Neural progenitor cell (in vitro differentiated cells): ENCODE measurements around the gene HBZ. TPM values are rescaled to one million over a fixed set of nuclear protein-coding genes. Genes with fewer than 3 reads are reported as not detected.

ENCODE experiments used
- DNase-seq: peaks from one replicate; pipeline ENCODE4 v3.0.0-alpha.2; 2016; ENCODE audit warnings: low spot score
- H2AFZ ChIP-seq: fragments of 200-600 bp; sonication (generic); replicated peaks from 2 replicates; pipeline ENCODE4 v1.6.1; 2016; ENCODE audit warnings: antibody characterized with exemption
- H3F3A ChIP-seq: fragments of 200-600 bp; sonication (generic); 2 replicates; pipeline ENCODE4 v1.6.1; 2016; ENCODE audit warnings: antibody characterized with exemption, low read depth
- H3K27ac ChIP-seq: fragments of 200-600 bp; sonication (generic); 2 replicates; pipeline ENCODE4 v1.5.1; 2016; ENCODE audit warnings: mild to moderate bottlenecking
- H3K27me3 ChIP-seq: fragments of 200-600 bp; sonication (generic); 2 replicates; pipeline ENCODE4 v1.6.1; 2016; ENCODE audit warnings: mild to moderate bottlenecking, moderate library complexity
- H3K36me3 ChIP-seq: fragments of 200-600 bp; sonication (generic); 2 replicates; pipeline ENCODE4 v1.5.1; 2016
- H3K4me1 ChIP-seq: fragments of 200-600 bp; sonication (generic); 2 replicates; pipeline ENCODE4 v1.6.1; 2016; ENCODE audit warnings: mixed run types
- H3K4me2 ChIP-seq: fragments of 200-600 bp; sonication (generic); 2 replicates; pipeline ENCODE4 v1.6.1; 2016
- H3K4me3 ChIP-seq: fragments of 200-600 bp; sonication (generic); 2 replicates; pipeline ENCODE4 v1.5.1; 2016
- H3K79me2 ChIP-seq: fragments of 200-600 bp; sonication (generic); 2 replicates; pipeline ENCODE4 v1.6.1; 2016; ENCODE audit warnings: low read depth
- H3K9ac ChIP-seq: fragments of 200-600 bp; sonication (generic); 2 replicates; pipeline ENCODE4 v1.6.1; 2016
- H3K9me3 ChIP-seq: fragments of 200-600 bp; sonication (generic); 2 replicates; pipeline ENCODE4 v1.5.1; 2016; ENCODE audit warnings: low read depth
- H4K20me1 ChIP-seq: fragments of 200-600 bp; sonication (generic); 2 replicates; pipeline ENCODE4 v1.6.1; 2016; ENCODE audit warnings: low read depth
- H3K27ac Mint-ChIP-seq: 3 replicates; pipeline ENCODE4 v1.8.0; 2021; ENCODE audit warnings: mixed read lengths
- H3K27me3 Mint-ChIP-seq: 2 replicates; pipeline ENCODE4 v1.8.0; 2022; ENCODE audit warnings: low read depth, mild to moderate bottlenecking, inconsistent platforms, moderate library complexity, mixed read lengths; ENCODE audit not compliant: insufficient read depth
- H3K36me3 Mint-ChIP-seq: 3 replicates; pipeline ENCODE4 v1.8.0; 2021; ENCODE audit warnings: mixed read lengths
- H3K4me1 Mint-ChIP-seq: 3 replicates; pipeline ENCODE4 v1.8.0; 2021; ENCODE audit warnings: mixed read lengths
- H3K4me3 Mint-ChIP-seq: 3 replicates; pipeline ENCODE4 v1.8.0; 2021; ENCODE audit warnings: mild to moderate bottlenecking, moderate library complexity, mixed read lengths
- H3K9me3 Mint-ChIP-seq: 3 replicates; pipeline ENCODE4 v1.8.0; 2020; ENCODE audit warnings: mixed read lengths
- CTCF ChIP-seq: fragments of 200-600 bp; sonication (generic); IDR thresholded peaks from 2 replicates; pipeline ENCODE4 v1.5.1; 2017; ENCODE audit warnings: antibody characterized with exemption, mild to moderate bottlenecking
- EZH2 ChIP-seq: fragments of 200-600 bp; sonication (generic); IDR thresholded peaks from 2 replicates; pipeline ENCODE4 v1.6.1; 2017; ENCODE audit warnings: antibody characterized with exemption, mild to moderate bottlenecking, moderate library complexity
- EZH2phosphoT487 ChIP-seq: fragments of 200-600 bp; sonication (generic); IDR thresholded peaks from 2 replicates; pipeline ENCODE4 v1.6.1; 2017; ENCODE audit warnings: antibody characterized with exemption
- total RNA-seq: library from RNA; depleted of rRNA; stranded (reverse); fragments of >200 nt; gene quantifications from 2 replicates; pipeline ENCODE4 v1.2.3, GENCODE V29; 2015; ENCODE audit warnings: low replicate concordance

The HBZ gene
- total RNA-seq, 1 donor from 2014 or later, result not detected

DNA sequence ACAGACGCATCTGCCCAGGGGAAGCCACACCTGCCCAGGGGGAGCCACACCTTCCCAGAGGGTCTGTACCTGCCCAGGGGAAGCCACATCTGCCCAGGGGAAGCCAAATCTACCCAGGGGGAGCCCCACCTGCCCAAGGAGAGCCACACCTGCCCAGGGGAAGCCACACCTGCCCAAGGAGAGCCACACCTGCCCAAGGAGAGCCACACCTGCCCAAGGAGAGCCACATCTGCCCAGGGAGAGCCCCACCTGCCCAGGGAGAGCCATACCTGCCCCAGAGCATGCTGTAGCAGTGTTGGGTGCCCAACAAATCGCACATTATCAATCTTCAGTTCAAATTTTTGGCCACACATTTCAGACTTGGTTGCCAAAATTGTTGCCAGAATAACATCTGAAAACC is 33.6 kb upstream of the HBZ start:
- Mint-ChIP-seq H3K27me3 (peaks cover 2% of the 10 kb centered on the region), H3K9me3 (no peaks in the 10 kb centered on the region), H3K4me3 (no peak overlapping the region), H3K4me1 (peaks cover 10% of the 10 kb centered on the region), H3K27ac (no peak overlapping the region), H3K36me3 (peaks cover 3% of the 10 kb centered on the region)
- Histone ChIP-seq H3K27me3 (no peaks in the 10 kb centered on the region), H4K20me1 (peaks cover 20% of the 10 kb centered on the region), H3K4me3 (no peak overlapping the region), H3K4me1 (no peaks in the 10 kb centered on the region), H3K27ac (no peak overlapping the region), H3K36me3 (no peaks in the 10 kb centered on the region), H3K4me2 (no peak overlapping the region), H3K9me3 (no peaks in the 10 kb centered on the region), H3F3A (no peaks in the 10 kb centered on the region), H2AFZ (no peak overlapping the region), H3K9ac (no peak overlapping the region), H3K79me2 (no peaks in the 10 kb centered on the region)
- no peak for DNase-seq
- TF ChIP-seq CTCF (no peak), EZH2 (no peak), EZH2phosphoT487 (no peak)

GRCh38 chr16:119295-119694 is 33.1 kb upstream of the HBZ start:
- peaks cover 7% of the 10 kb centered on the region for H3K4me1 Mint-ChIP-seq
- H3F3A ChIP-seq, result no peaks in the 10 kb centered on the region
- peaks cover 21% of the 10 kb centered on the region for H4K20me1 ChIP-seq
- H3K4me3 Mint-ChIP-seq, result no peak overlapping the region
- H3K27ac Mint-ChIP-seq, result no peak overlapping the region
- H3K9me3 ChIP-seq, result no peaks in the 10 kb centered on the region
- no peaks in the 10 kb centered on the region for H3K9me3 Mint-ChIP-seq
- no peaks in the 10 kb centered on the region for H3K36me3 ChIP-seq
- H3K9ac ChIP-seq, result no peak overlapping the region
- H3K27ac ChIP-seq, result no peak overlapping the region
- TF ChIP-seq EZH2phosphoT487 (no peak), EZH2 (no peak), CTCF (no peak)
- no peaks in the 10 kb centered on the region for H3K79me2 ChIP-seq
- H3K4me2 ChIP-seq, result no peak overlapping the region
- H3K36me3 Mint-ChIP-seq, result peaks cover 5% of the 10 kb centered on the region
- no peak overlapping the region for H3K4me3 ChIP-seq
- H3K27me3 ChIP-seq, result no peaks in the 10 kb centered on the region
- no peak for DNase-seq
- no peaks in the 10 kb centered on the region for H3K4me1 ChIP-seq
- no peak overlapping the region for H2AFZ ChIP-seq
- H3K27me3 Mint-ChIP-seq, result peaks cover 2% of the 10 kb centered on the region

- H3K36me3 ChIP-seq, result no peaks in the 10 kb centered on the region
- no peak overlapping the region for H3K4me3 ChIP-seq
- peaks cover 18% of the 10 kb centered on the region for H4K20me1 ChIP-seq
- H3K4me1 ChIP-seq, result no peaks in the 10 kb centered on the region
- Mint-ChIP-seq H3K27me3 (peaks cover 2% of the 10 kb centered on the region), H3K27ac (no peak overlapping the region), H3K36me3 (peaks cover 5% of the 10 kb centered on the region), H3K9me3 (no peaks in the 10 kb centered on the region), H3K4me3 (no peak overlapping the region), H3K4me1 (peaks cover 5% of the 10 kb centered on the region)
- no peaks in the 10 kb centered on the region for H3K9me3 ChIP-seq
- no peak overlapping the region for H2AFZ ChIP-seq
- TF ChIP-seq CTCF (no peak), EZH2 (no peak), EZH2phosphoT487 (no peak)
- H3K27me3 ChIP-seq, result no peaks in the 10 kb centered on the region
- no peaks in the 10 kb centered on the region for H3F3A ChIP-seq
- DNase-seq, result no peak
- H3K4me2 ChIP-seq, result no peak overlapping the region
- H3K9ac ChIP-seq, result no peak overlapping the region
- no peak overlapping the region for H3K27ac ChIP-seq
- no peaks in the 10 kb centered on the region for H3K79me2 ChIP-seq
These were observed 32.5 kb upstream of the HBZ start for GRCh38 chr16:119835-120491.
